Activated CD4-positive, alpha-beta T cell treated with anti-CD3 and anti-CD28 coated beads for 36 hours (primary cell): ENCODE data around the gene STIM1. TPM values are rescaled to one million over a fixed set of nuclear protein-coding genes. Genes with fewer than 3 reads are reported as not detected.
"Not testable (repeated sequence)": the region's sequence is repeated elsewhere in the genome, so short reads cannot be mapped to it uniquely, and the experiment has no call there.

Experiments
- ATAC-seq: fragments of 200-7000 bp; cut with Tn5 transposase; one replicate; pipeline ENCODE4 v1.10.0; 2021; ENCODE audit warnings: mild to moderate bottlenecking, moderate library complexity
- CTCF ChIA-PET: fragments of 350-600 bp; sonication (Branson Sonifier 250); formaldehyde crosslinking; loops from one replicate; lab custom pipeline; 2021; ENCODE audit warnings: antibody characterized with exemption; lab: Charles Lee
- POLR2A ChIA-PET: fragments of 350-600 bp; sonication (Branson Sonifier 250); formaldehyde crosslinking; loops from one replicate; lab custom pipeline; 2021; ENCODE audit warnings: antibody characterized with exemption, inconsistent platforms; lab: Charles Lee
- DNase-seq: peaks from one replicate; pipeline ENCODE4 v3.0.0-alpha.2; 2020
- H3K27ac Mint-ChIP-seq: one replicate; pipeline ENCODE4 v1.8.0; 2021; ENCODE audit warnings: mixed read lengths
- H3K27me3 Mint-ChIP-seq: one replicate; pipeline ENCODE4 v1.8.0; 2021; ENCODE audit warnings: mixed read lengths
- H3K36me3 Mint-ChIP-seq: one replicate; pipeline ENCODE4 v1.8.0; 2021; ENCODE audit warnings: low read depth, mixed read lengths
- H3K4me1 Mint-ChIP-seq: one replicate; pipeline ENCODE4 v1.8.0; 2021; ENCODE audit warnings: mixed read lengths
- H3K4me3 Mint-ChIP-seq: one replicate; pipeline ENCODE4 v1.8.0; 2021; ENCODE audit warnings: mild to moderate bottlenecking, moderate library complexity, mixed read lengths
- H3K9me3 Mint-ChIP-seq: one replicate; pipeline ENCODE4 v1.8.0; 2021; ENCODE audit warnings: low read depth, mixed read lengths
- intact Hi-C, 2 experiments: fragments of 100-400 bp; cut with DNase I in 1 of 2; cut with micrococcal nuclease in 1 of 2; formaldehyde crosslinking; loops; one replicate each; pipeline versions ENCODE4 v1.14.2 to v1.15.1; 2022 to 2024; cut with DNase I, micrococcal nuclease
- total RNA-seq, 2 experiments: library from RNA; stranded (reverse); gene quantifications; one replicate each; pipeline ENCODE4 v1.2.3, GENCODE V29; 2021

Gene STIM1
- 10 to 100 TPM; 60.0 to 62.6 TPM for total RNA-seq

GRCh38 chr11:3854977-3855807, at the start of gene STIM1:
TSS of gene STIM1 (plus strand) at chr11:3855664. CDS start at chr11:3856271, 607 bp downstream.
- peak within 1 kb of the TSS; percentile 88 for H3K4me3 Mint-ChIP-seq
- H3K36me3 Mint-ChIP-seq = peaks cover 9% of the 10 kb centered on the region
- intact Hi-C loops = loop anchor here (1.0 to 10.0 kb wide), 13 partner anchors 14 to 239 kb away; partner anchors contain the start of genes RRM1 (in 2 of the 2) and NUP98 (in 1 of the 2)
- H3K27me3 Mint-ChIP-seq = no peaks in the 10 kb centered on the region
- CTCF ChIA-PET = interaction anchor here (0.6 to 11.0 kb wide), 59 partner anchors 10 to 243 kb away, joined by 3 to 299 read pairs (median 6); partner anchors contain the start of gene RHOG
- ATAC-seq (peak; percentile 76), DNase-seq (peak; percentile 99)
- H3K4me1 Mint-ChIP-seq = peaks cover 56% of the 10 kb centered on the region
- no peaks in the 10 kb centered on the region for H3K9me3 Mint-ChIP-seq
- H3K27ac Mint-ChIP-seq = peak within 1 kb of the TSS; percentile 99
- POLR2A ChIA-PET = interaction anchor here (0.6 to 3.0 kb wide), 22 partner anchors 8 to 242 kb away, joined by 3 to 69 read pairs (median 4); partner anchors contain the start of genes NUP98 and RHOG

- ChIA-PET POLR2A (interaction anchor here (1.2 to 1.8 kb wide), 2 partner anchors 10 to 29 kb away, joined by 3 to 5 read pairs; partner anchors contain the start of gene NUP98), CTCF (interaction anchor here (0.6 to 5.5 kb wide), 41 partner anchors 10 to 293 kb away, joined by 3 to 47 read pairs (median 4); partner anchors contain the start of gene NUP98)
- intact Hi-C loops = loop anchor here (1.0 to 10.0 kb wide), 8 partner anchors 11 to 353 kb away; partner anchors contain the start of gene NUP98 (in 2 of the 2)
- Mint-ChIP-seq H3K4me1 (peaks cover 24% of the 10 kb centered on the region), H3K36me3 (peaks cover 3% of the 10 kb centered on the region), H3K9me3 (no peaks in the 10 kb centered on the region), H3K27me3 (no peaks in the 10 kb centered on the region), H3K4me3 (peak within 1 kb of the TSS; percentile 93), H3K27ac (peak within 1 kb of the TSS; percentile 94)
- DNase-seq (peak; percentile 77), ATAC-seq (peak; percentile 78)
Observed at GRCh38 chr11:3807909-3808860, 47.3 kb upstream of the STIM1 start, which contains the start of gene PGAP2. TSS of gene PGAP2 (plus strand) at chr11:3808560. CDS start at chr11:3811260, 2,700 bp downstream.

GRCh38 chr11:3808861-3809623, 46.4 kb upstream of the STIM1 start:
- Mint-ChIP-seq H3K27ac (peak overlapping the region; percentile 66), H3K9me3 (no peaks in the 10 kb centered on the region), H3K4me3 (peak overlapping the region; percentile 93), H3K36me3 (peaks cover 3% of the 10 kb centered on the region), H3K4me1 (peaks cover 22% of the 10 kb centered on the region), H3K27me3 (no peaks in the 10 kb centered on the region)
- ATAC-seq (peak; percentile 82), DNase-seq (peak; percentile 61)
- ChIA-PET CTCF (interaction anchor here (0.6 to 5.5 kb wide), 33 partner anchors 10 to 286 kb away, joined by 3 to 47 read pairs (median 4); partner anchors contain the start of gene NUP98), POLR2A (interaction anchor here (0.6 to 1.8 kb wide), 2 partner anchors 11 to 24 kb away, joined by 5 to 7 read pairs; partner anchors contain the start of gene NUP98)
- intact Hi-C loops = loop anchor here (1.0 to 10.0 kb wide), 8 partner anchors 12 to 354 kb away; partner anchors contain the start of gene NUP98 (in 2 of the 2)

- Mint-ChIP-seq H3K4me1 (peaks cover 17% of the 10 kb centered on the region), H3K27me3 (no peaks in the 10 kb centered on the region), H3K36me3 (peaks cover 4% of the 10 kb centered on the region), H3K4me3 (no peak overlapping the region), H3K27ac (no peak overlapping the region), H3K9me3 (no peaks in the 10 kb centered on the region)
- DNase-seq = no peak
- no peak for ATAC-seq
- intact Hi-C loops = loop anchor here (2.0 to 10.0 kb wide), 5 partner anchors 25 to 355 kb away; no protein-coding TSS in a partner anchor
- ChIA-PET CTCF (interaction anchor here (0.9 to 5.5 kb wide), 18 partner anchors 9 to 286 kb away, joined by 3 to 47 read pairs (median 6); partner anchors contain the start of gene NUP98), POLR2A (interaction anchor here (0.6 to 1.8 kb wide), 2 partner anchors 12 to 24 kb away, joined by 5 to 7 read pairs; partner anchors contain the start of gene NUP98)
Observed at GRCh38 chr11:3809624-3809928, 45.9 kb upstream of the STIM1 start.

- peaks cover 4% of the 10 kb centered on the region for H3K36me3 Mint-ChIP-seq
- H3K4me1 Mint-ChIP-seq = peaks cover 17% of the 10 kb centered on the region
- DNase-seq = no peak
- intact Hi-C loops = no loop called here
- H3K27ac Mint-ChIP-seq = no peak overlapping the region
- ChIA-PET POLR2A (interaction anchor here (1.8 kb wide), 1 partner anchor 13 kb away, joined by 5 read pairs; the partner anchor contains the start of gene NUP98), CTCF (interaction anchor here (0.7 to 5.5 kb wide), 6 partner anchors 12 to 263 kb away, joined by 3 to 47 read pairs (median 4); partner anchors contain the start of gene NUP98)
- no peak overlapping the region for H3K4me3 Mint-ChIP-seq
- H3K9me3 Mint-ChIP-seq = no peaks in the 10 kb centered on the region
- no peak for ATAC-seq
- no peaks in the 10 kb centered on the region for H3K27me3 Mint-ChIP-seq
Observed at GRCh38 chr11:3810446-3810845, 45.0 kb upstream of the STIM1 start.

GRCh38 chr11:3810951-3811350, 44.5 kb upstream of the STIM1 start:
- H3K27ac Mint-ChIP-seq = no peak overlapping the region
- ChIA-PET POLR2A (no interaction called here), CTCF (interaction anchor here (0.7 to 5.5 kb wide), 6 partner anchors 13 to 262 kb away, joined by 3 to 47 read pairs (median 4); partner anchors contain the start of gene NUP98)
- peaks cover 4% of the 10 kb centered on the region for H3K36me3 Mint-ChIP-seq
- H3K9me3 Mint-ChIP-seq = no peaks in the 10 kb centered on the region
- ATAC-seq = no peak
- H3K27me3 Mint-ChIP-seq = no peaks in the 10 kb centered on the region
- no peak for DNase-seq
- H3K4me1 Mint-ChIP-seq = peaks cover 17% of the 10 kb centered on the region
- intact Hi-C loops = no loop called here
- no peak overlapping the region for H3K4me3 Mint-ChIP-seq

GRCh38 chr11:3814832-3815231, 40.6 kb upstream of the STIM1 start:
- ATAC-seq, H3K27me3 Mint-ChIP-seq, intact Hi-C loops, H3K9me3 Mint-ChIP-seq, CTCF ChIA-PET, H3K4me1 Mint-ChIP-seq, H3K36me3 Mint-ChIP-seq, H3K27ac Mint-ChIP-seq, DNase-seq, H3K4me3 Mint-ChIP-seq: not testable (repeated sequence)
- POLR2A ChIA-PET = interaction anchor here (0.6 kb wide), 1 partner anchor 14 kb away, joined by 6 read pairs; no protein-coding TSS in a partner anchor

GRCh38 chr11:3815845-3816244, 39.6 kb upstream of the STIM1 start:
- POLR2A ChIA-PET = no interaction called here

GRCh38 chr11:3816673-3817072, 38.8 kb upstream of the STIM1 start:
- ChIA-PET POLR2A (no interaction called here), CTCF (no interaction called here)
- DNase-seq (no peak), ATAC-seq (no peak)
- Mint-ChIP-seq H3K4me1 (no peaks in the 10 kb centered on the region), H3K27me3 (no peaks in the 10 kb centered on the region), H3K4me3 (no peak overlapping the region), H3K36me3 (peaks cover 4% of the 10 kb centered on the region), H3K9me3 (no peaks in the 10 kb centered on the region), H3K27ac (no peak overlapping the region)
- intact Hi-C loops = no loop called here

More at GRCh38 chr11:3815845-3816244, 39.6 kb upstream of the STIM1 start:
- CTCF ChIA-PET = interaction anchor here (0.5 to 0.7 kb wide), 2 partner anchors 9 to 97 kb away, joined by 3 to 4 read pairs; no protein-coding TSS in a partner anchor
- Mint-ChIP-seq H3K9me3 (no peaks in the 10 kb centered on the region), H3K36me3 (peaks cover 4% of the 10 kb centered on the region), H3K4me1 (no peaks in the 10 kb centered on the region), H3K4me3 (no peak overlapping the region), H3K27me3 (no peaks in the 10 kb centered on the region), H3K27ac (no peak overlapping the region)
- intact Hi-C loops = no loop called here
- no peak for DNase-seq
- no peak for ATAC-seq
